Neural progenitor cell (in vitro differentiated cells): ENCODE data around the gene TBC1D32. TPM values are rescaled to one million over a fixed set of nuclear protein-coding genes. Genes with fewer than 3 reads are reported as not detected.
"Not testable (repeated sequence)": the region's sequence is repeated elsewhere in the genome, so short reads cannot be mapped to it uniquely, and the experiment has no call there.

Experiments
- DNase-seq: peaks from one replicate; pipeline ENCODE4 v3.0.0-alpha.2; 2016; ENCODE audit warnings: low spot score
- H2AFZ ChIP-seq: fragments of 200-600 bp; sonication (generic); replicated peaks from 2 replicates; pipeline ENCODE4 v1.6.1; 2016; ENCODE audit warnings: antibody characterized with exemption
- H3F3A ChIP-seq: fragments of 200-600 bp; sonication (generic); 2 replicates; pipeline ENCODE4 v1.6.1; 2016; ENCODE audit warnings: antibody characterized with exemption, low read depth
- H3K27ac ChIP-seq: fragments of 200-600 bp; sonication (generic); 2 replicates; pipeline ENCODE4 v1.5.1; 2016; ENCODE audit warnings: mild to moderate bottlenecking
- H3K27me3 ChIP-seq: fragments of 200-600 bp; sonication (generic); 2 replicates; pipeline ENCODE4 v1.6.1; 2016; ENCODE audit warnings: mild to moderate bottlenecking, moderate library complexity
- H3K36me3 ChIP-seq: fragments of 200-600 bp; sonication (generic); 2 replicates; pipeline ENCODE4 v1.5.1; 2016
- H3K4me1 ChIP-seq: fragments of 200-600 bp; sonication (generic); 2 replicates; pipeline ENCODE4 v1.6.1; 2016; ENCODE audit warnings: mixed run types
- H3K4me2 ChIP-seq: fragments of 200-600 bp; sonication (generic); 2 replicates; pipeline ENCODE4 v1.6.1; 2016
- H3K4me3 ChIP-seq: fragments of 200-600 bp; sonication (generic); 2 replicates; pipeline ENCODE4 v1.5.1; 2016
- H3K79me2 ChIP-seq: fragments of 200-600 bp; sonication (generic); 2 replicates; pipeline ENCODE4 v1.6.1; 2016; ENCODE audit warnings: low read depth
- H3K9ac ChIP-seq: fragments of 200-600 bp; sonication (generic); 2 replicates; pipeline ENCODE4 v1.6.1; 2016
- H3K9me3 ChIP-seq: fragments of 200-600 bp; sonication (generic); 2 replicates; pipeline ENCODE4 v1.5.1; 2016; ENCODE audit warnings: low read depth
- H4K20me1 ChIP-seq: fragments of 200-600 bp; sonication (generic); 2 replicates; pipeline ENCODE4 v1.6.1; 2016; ENCODE audit warnings: low read depth
- H3K27ac Mint-ChIP-seq: 3 replicates; pipeline ENCODE4 v1.8.0; 2021; ENCODE audit warnings: mixed read lengths
- H3K27me3 Mint-ChIP-seq: 2 replicates; pipeline ENCODE4 v1.8.0; 2022; ENCODE audit warnings: low read depth, mild to moderate bottlenecking, inconsistent platforms, moderate library complexity, mixed read lengths; ENCODE audit not compliant: insufficient read depth
- H3K36me3 Mint-ChIP-seq: 3 replicates; pipeline ENCODE4 v1.8.0; 2021; ENCODE audit warnings: mixed read lengths
- H3K4me1 Mint-ChIP-seq: 3 replicates; pipeline ENCODE4 v1.8.0; 2021; ENCODE audit warnings: mixed read lengths
- H3K4me3 Mint-ChIP-seq: 3 replicates; pipeline ENCODE4 v1.8.0; 2021; ENCODE audit warnings: mild to moderate bottlenecking, moderate library complexity, mixed read lengths
- H3K9me3 Mint-ChIP-seq: 3 replicates; pipeline ENCODE4 v1.8.0; 2020; ENCODE audit warnings: mixed read lengths
- EZH2 ChIP-seq: fragments of 200-600 bp; sonication (generic); IDR thresholded peaks from 2 replicates; pipeline ENCODE4 v1.6.1; 2017; ENCODE audit warnings: antibody characterized with exemption, mild to moderate bottlenecking, moderate library complexity
- EZH2phosphoT487 ChIP-seq: fragments of 200-600 bp; sonication (generic); IDR thresholded peaks from 2 replicates; pipeline ENCODE4 v1.6.1; 2017; ENCODE audit warnings: antibody characterized with exemption
- total RNA-seq: library from RNA; depleted of rRNA; stranded (reverse); fragments of >200 nt; gene quantifications from 2 replicates; pipeline ENCODE4 v1.2.3, GENCODE V29; 2015; ENCODE audit warnings: low replicate concordance
- TF ChIP-seq, protein P1 (sequence below): fragments of 200-600 bp; sonication (generic); IDR thresholded peaks from 2 replicates; pipeline ENCODE4 v1.5.1; 2017; ENCODE audit warnings: antibody characterized with exemption, mild to moderate bottlenecking

Gene TBC1D32
- total RNA-seq, 1 donor from 2014 or later, result 29.7 TPM

DNA sequence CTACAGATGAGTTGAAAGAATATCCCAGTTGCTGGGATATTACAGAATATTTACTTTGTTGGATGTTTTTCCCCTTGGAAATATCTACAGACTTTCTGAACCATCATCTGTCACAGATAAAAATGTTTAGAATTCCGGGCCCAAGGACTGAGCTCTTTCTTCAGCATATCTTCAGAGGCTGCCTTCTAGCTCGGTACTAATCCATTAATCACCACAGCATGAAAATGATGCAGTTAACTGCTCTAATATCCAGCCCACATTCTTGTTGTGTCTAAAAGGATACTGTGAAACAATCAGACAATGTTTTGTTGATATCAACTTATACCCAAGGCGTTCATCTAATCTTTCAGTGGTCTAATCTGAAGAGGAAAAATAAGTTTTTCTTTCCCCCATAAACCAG is 247.4 kb downstream of the TBC1D32 start:
- Mint-ChIP-seq H3K4me1 (peaks cover 2% of the 10 kb centered on the region), H3K9me3 (no peaks in the 10 kb centered on the region), H3K36me3 (no peaks in the 10 kb centered on the region), H3K27ac (no peak overlapping the region), H3K27me3 (no peaks in the 10 kb centered on the region), H3K4me3 (no peak overlapping the region)
- Histone ChIP-seq H3K27ac (no peak overlapping the region), H2AFZ (no peak overlapping the region), H3K4me3 (no peak overlapping the region), H3F3A (no peaks in the 10 kb centered on the region), H3K79me2 (no peaks in the 10 kb centered on the region), H3K4me2 (no peak overlapping the region), H3K36me3 (no peaks in the 10 kb centered on the region), H3K4me1 (no peaks in the 10 kb centered on the region), H4K20me1 (no peaks in the 10 kb centered on the region), H3K27me3 (no peaks in the 10 kb centered on the region), H3K9me3 (no peaks in the 10 kb centered on the region), H3K9ac (no peak overlapping the region)
- TF ChIP-seq, protein P1, sequence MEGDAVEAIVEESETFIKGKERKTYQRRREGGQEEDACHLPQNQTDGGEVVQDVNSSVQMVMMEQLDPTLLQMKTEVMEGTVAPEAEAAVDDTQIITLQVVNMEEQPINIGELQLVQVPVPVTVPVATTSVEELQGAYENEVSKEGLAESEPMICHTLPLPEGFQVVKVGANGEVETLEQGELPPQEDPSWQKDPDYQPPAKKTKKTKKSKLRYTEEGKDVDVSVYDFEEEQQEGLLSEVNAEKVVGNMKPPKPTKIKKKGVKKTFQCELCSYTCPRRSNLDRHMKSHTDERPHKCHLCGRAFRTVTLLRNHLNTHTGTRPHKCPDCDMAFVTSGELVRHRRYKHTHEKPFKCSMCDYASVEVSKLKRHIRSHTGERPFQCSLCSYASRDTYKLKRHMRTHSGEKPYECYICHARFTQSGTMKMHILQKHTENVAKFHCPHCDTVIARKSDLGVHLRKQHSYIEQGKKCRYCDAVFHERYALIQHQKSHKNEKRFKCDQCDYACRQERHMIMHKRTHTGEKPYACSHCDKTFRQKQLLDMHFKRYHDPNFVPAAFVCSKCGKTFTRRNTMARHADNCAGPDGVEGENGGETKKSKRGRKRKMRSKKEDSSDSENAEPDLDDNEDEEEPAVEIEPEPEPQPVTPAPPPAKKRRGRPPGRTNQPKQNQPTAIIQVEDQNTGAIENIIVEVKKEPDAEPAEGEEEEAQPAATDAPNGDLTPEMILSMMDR, result no peak
- TF ChIP-seq EZH2 (no peak), EZH2phosphoT487 (no peak)
- DNase-seq, result no peak

DNA sequence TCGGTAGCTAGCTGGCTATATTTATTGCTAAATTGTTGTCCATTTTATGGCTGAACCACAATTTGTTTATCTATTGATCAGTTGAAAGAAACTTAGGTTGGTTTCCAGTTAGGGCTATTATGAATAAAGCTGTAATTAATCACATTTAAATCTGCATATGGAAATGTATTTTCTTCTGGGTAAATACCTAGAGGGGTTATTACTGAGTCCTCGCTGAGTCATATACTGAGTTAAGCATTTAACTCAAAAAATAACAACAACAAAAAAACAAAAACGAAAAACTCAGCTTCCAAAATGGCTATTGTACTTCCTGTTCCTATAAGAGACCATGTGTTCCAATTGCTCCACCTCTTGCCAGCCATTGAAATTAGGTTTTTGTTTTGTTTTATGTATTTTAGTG is 258.2 kb downstream of the TBC1D32 start:
- H3K36me3 ChIP-seq, result no peaks in the 10 kb centered on the region
- Mint-ChIP-seq H3K4me3 (no peak overlapping the region), H3K27ac (no peak overlapping the region), H3K4me1 (no peaks in the 10 kb centered on the region), H3K27me3 (peaks cover 2% of the 10 kb centered on the region), H3K9me3 (no peaks in the 10 kb centered on the region), H3K36me3 (no peaks in the 10 kb centered on the region)
- H3K27me3 ChIP-seq, result no peaks in the 10 kb centered on the region
- H3K27ac ChIP-seq, result no peak overlapping the region
- H3K4me2 ChIP-seq, result no peak overlapping the region
- no peaks in the 10 kb centered on the region for H3F3A ChIP-seq
- no peak overlapping the region for H2AFZ ChIP-seq
- no peaks in the 10 kb centered on the region for H3K9me3 ChIP-seq
- no peaks in the 10 kb centered on the region for H4K20me1 ChIP-seq
- no peaks in the 10 kb centered on the region for H3K79me2 ChIP-seq
- no peak for TF ChIP-seq EZH2
- TF ChIP-seq, protein P1, result no peak
- no peak for TF ChIP-seq EZH2phosphoT487
- H3K4me3 ChIP-seq, result no peak overlapping the region
- no peak overlapping the region for H3K9ac ChIP-seq
- no peak for DNase-seq
- no peaks in the 10 kb centered on the region for H3K4me1 ChIP-seq

DNA sequence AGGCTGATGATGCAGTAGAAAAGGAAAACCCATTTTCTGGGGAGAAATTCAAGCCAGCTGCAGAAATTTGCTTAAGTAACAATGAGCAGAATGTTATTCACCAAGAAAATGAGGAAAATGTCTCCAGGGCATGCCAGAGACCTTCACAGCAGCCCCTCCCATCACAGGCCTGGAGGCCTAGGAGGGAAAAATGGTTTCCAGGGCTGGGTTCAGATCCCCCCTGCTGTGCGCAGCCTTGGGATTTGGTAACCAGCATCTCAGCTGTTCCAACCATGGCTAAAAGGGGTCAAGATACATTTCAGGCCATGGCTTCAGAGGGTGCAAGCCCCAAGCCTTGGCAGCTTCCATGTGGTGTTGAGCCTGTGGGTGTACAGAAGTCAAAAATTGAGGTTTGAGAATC is 265.5 kb downstream of the TBC1D32 start:
- peaks cover 10% of the 10 kb centered on the region for H3K36me3 Mint-ChIP-seq
- DNase-seq, H3K27me3 ChIP-seq, H3K9ac ChIP-seq, H3K27ac ChIP-seq, H3K4me2 ChIP-seq, H3K9me3 ChIP-seq, H4K20me1 ChIP-seq, H3K36me3 ChIP-seq, H3K27me3 Mint-ChIP-seq, H2AFZ ChIP-seq, H3K4me1 Mint-ChIP-seq, H3K4me3 ChIP-seq, H3F3A ChIP-seq, H3K4me3 Mint-ChIP-seq, H3K27ac Mint-ChIP-seq, H3K4me1 ChIP-seq, H3K79me2 ChIP-seq: not testable (repeated sequence)
- peaks cover 17% of the 10 kb centered on the region for H3K9me3 Mint-ChIP-seq

DNA sequence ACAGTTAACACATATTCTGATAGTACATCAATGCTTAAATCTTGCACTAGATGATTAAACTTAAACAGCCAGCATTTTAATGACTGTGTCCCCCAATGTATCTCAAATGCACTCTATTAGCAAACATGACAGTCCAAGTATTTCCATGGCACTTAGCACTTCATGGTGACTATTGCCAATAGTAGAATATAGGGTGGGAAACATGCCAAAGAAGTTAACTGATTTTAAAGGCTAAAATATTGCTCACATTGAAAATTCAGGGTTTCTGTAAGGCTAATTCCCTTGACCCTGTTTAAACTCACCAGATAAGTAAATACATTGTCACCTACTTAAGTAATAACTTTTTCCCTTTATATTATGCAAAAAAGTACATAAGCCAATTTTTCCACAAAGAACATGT is 266.9 kb downstream of the TBC1D32 start:
- no peak overlapping the region for H3K27ac Mint-ChIP-seq

More for the DNA sequence above, 266.9 kb downstream of the TBC1D32 start:
- H3K9me3 ChIP-seq, result peaks cover 7% of the 10 kb centered on the region
- Mint-ChIP-seq H3K36me3 (peaks cover 10% of the 10 kb centered on the region), H3K9me3 (peaks cover 21% of the 10 kb centered on the region), H3K27me3 (no peaks in the 10 kb centered on the region), H3K4me3 (no peak overlapping the region), H3K4me1 (no peaks in the 10 kb centered on the region)
- H3K9ac ChIP-seq, result no peak overlapping the region
- no peaks in the 10 kb centered on the region for H3F3A ChIP-seq
- TF ChIP-seq EZH2phosphoT487, result no peak
- TF ChIP-seq EZH2, result no peak
- TF ChIP-seq, protein P1, result no peak
- no peaks in the 10 kb centered on the region for H3K4me1 ChIP-seq
- H3K36me3 ChIP-seq, result no peaks in the 10 kb centered on the region
- no peaks in the 10 kb centered on the region for H4K20me1 ChIP-seq
- no peak for DNase-seq
- no peak overlapping the region for H3K4me3 ChIP-seq
- H3K27ac ChIP-seq, result no peak overlapping the region
- no peaks in the 10 kb centered on the region for H3K27me3 ChIP-seq
- no peak overlapping the region for H3K4me2 ChIP-seq
- no peaks in the 10 kb centered on the region for H3K79me2 ChIP-seq
- H2AFZ ChIP-seq, result no peak overlapping the region
